ENCODE data around the gene RAB3B.
"Not testable (repeated sequence)": the region's sequence is repeated elsewhere in the genome, so short reads cannot be mapped to it uniquely, and the experiment has no call there.

RAB3B gene, protein sequence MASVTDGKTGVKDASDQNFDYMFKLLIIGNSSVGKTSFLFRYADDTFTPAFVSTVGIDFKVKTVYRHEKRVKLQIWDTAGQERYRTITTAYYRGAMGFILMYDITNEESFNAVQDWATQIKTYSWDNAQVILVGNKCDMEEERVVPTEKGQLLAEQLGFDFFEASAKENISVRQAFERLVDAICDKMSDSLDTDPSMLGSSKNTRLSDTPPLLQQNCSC

DNA sequence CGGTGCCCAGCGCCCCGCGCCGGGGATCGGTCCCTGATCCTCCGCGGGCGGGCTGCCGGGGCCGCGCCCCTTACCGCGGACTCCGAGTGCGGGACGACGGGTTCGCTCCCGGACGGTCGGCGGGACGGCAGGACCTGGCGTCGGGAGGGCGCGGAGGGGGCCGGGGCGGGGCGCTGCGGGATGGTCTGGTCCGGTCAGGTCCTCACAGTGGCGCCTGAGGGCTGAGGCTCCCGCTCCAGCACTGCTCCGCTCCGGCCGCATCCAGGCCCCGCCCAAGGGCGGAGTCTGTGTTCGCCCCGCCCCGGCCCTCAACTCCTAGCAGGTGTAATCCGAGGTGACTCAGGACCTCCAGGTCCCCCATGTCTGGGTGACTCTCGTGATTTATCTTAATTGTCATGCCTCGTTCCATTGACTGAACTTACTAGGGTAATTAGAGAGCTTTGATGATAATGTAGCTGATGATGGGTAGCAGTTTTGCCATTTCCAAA lies at the start of gene RAB3B:
RAB3B (minus strand) TSS at position 223 of the 488 bp plus-strand sequence. CDS start 13,583 bp downstream, outside the sequence.
- H3K9ac ChIP-seq (ENCODE audit: low read length): peak within 1 kb of the TSS; percentile 42

DNA sequence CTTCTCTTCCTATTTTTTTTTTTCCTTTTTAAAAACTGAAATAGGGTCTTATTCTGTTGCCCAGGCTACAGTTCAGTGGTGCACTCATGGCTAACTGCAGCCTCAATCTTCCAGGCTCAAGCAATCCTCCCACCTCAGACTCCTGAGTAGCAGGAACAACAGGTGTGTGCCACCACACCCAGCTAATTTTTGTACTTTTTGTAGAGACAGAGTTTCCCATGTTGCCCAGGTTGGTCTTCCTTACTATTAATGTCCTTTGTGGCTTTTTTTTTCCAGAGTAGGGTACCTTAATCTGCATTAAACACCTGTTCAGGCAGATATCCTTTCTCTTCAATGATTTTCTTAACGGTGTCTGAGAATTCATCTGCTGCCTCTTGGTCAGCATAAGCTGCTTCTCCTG lies 47.4 kb upstream of the RAB3B start:
- H3K27ac ChIP-seq (ENCODE audit: low read length): no peak overlapping the region
- peaks cover 31% of the 10 kb centered on the region for H3K36me3 ChIP-seq (ENCODE audit: control insufficient read depth, low read depth, low read length)
- H3K4me1 ChIP-seq (ENCODE audit: control insufficient read depth, low read depth, low read length): peaks cover 4% of the 10 kb centered on the region
- no peak overlapping the region for H3K9ac ChIP-seq (ENCODE audit: low read length)
- H3K9me3 ChIP-seq (ENCODE audit: control insufficient read depth, low read depth, low read length): no peaks in the 10 kb centered on the region
- no peaks in the 10 kb centered on the region for H3K27me3 ChIP-seq (ENCODE audit: control insufficient read depth, insufficient read depth, low read length)
- H3K4me3 ChIP-seq (ENCODE audit: low read length): no peak overlapping the region

More for the DNA sequence above, at the start of gene RAB3B:
- peak within 1 kb of the TSS; percentile 65 for H3K4me3 ChIP-seq (ENCODE audit: low read length)
- no peak within 1 kb of the TSS for H3K27ac ChIP-seq (ENCODE audit: low read length)
- H3K36me3 ChIP-seq (ENCODE audit: control insufficient read depth, low read depth, low read length): no peaks in the 10 kb centered on the region
- H3K27me3 ChIP-seq (ENCODE audit: control insufficient read depth, insufficient read depth, low read length): peaks cover 10% of the 10 kb centered on the region
- no peaks in the 10 kb centered on the region for H3K9me3 ChIP-seq (ENCODE audit: control insufficient read depth, low read depth, low read length)
- H3K4me1 ChIP-seq (ENCODE audit: control insufficient read depth, low read depth, low read length): peaks cover 13% of the 10 kb centered on the region

DNA sequence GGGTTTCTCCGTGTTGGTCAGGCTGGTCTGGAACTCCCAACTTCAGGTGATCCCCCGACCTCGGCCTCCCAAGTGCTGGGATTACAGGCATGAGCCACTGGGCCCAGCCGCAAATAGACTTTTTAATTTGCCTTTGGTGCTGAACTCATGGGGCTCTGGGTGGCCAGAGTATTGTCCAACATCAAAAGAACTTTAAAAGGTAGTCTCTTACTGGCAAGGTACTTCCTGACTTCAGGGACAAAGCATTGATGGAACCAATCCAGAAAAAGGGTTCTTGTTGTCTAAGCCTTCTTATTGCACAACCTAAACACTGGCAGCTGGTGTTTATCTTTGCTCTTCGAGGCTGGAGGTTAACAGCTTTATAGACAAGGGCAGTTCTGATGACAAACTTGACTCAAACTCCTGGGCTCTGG lies 46.9 kb upstream of the RAB3B start:
- no peak overlapping the region for H3K27ac ChIP-seq (ENCODE audit: low read length)
- H3K9me3 ChIP-seq (ENCODE audit: control insufficient read depth, low read depth, low read length): no peaks in the 10 kb centered on the region
- peaks cover 31% of the 10 kb centered on the region for H3K36me3 ChIP-seq (ENCODE audit: control insufficient read depth, low read depth, low read length)
- peaks cover 6% of the 10 kb centered on the region for H3K4me1 ChIP-seq (ENCODE audit: control insufficient read depth, low read depth, low read length)
- no peaks in the 10 kb centered on the region for H3K27me3 ChIP-seq (ENCODE audit: control insufficient read depth, insufficient read depth, low read length)
- H3K4me3 ChIP-seq (ENCODE audit: low read length): no peak overlapping the region
- no peak overlapping the region for H3K9ac ChIP-seq (ENCODE audit: low read length)

DNA sequence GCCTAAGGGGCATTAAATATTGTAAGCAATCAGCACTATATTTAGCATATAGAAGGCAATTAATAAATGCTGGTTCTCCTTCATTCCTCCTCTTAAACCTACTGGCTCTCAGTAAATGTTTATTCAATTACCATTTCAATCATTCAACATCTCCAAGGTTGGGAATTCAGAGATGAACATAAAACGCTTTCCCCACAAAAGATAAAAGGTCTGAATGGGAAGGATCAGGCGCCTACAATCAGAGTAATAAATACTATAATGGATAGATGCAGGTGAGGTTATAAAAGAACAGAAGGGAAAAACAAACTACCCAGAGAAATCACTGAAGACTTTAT lies 43.5 kb upstream of the RAB3B start:
- peaks cover 9% of the 10 kb centered on the region for H3K36me3 ChIP-seq (ENCODE audit: control insufficient read depth, low read depth, low read length)
- H3K4me3 ChIP-seq (ENCODE audit: low read length): peak overlapping the region; percentile 87
- peak overlapping the region; percentile 15 for H3K27ac ChIP-seq (ENCODE audit: low read length)
- H3K4me1 ChIP-seq (ENCODE audit: control insufficient read depth, low read depth, low read length): peaks cover 11% of the 10 kb centered on the region
- H3K27me3 ChIP-seq (ENCODE audit: control insufficient read depth, insufficient read depth, low read length): no peaks in the 10 kb centered on the region
- H3K9me3 ChIP-seq (ENCODE audit: control insufficient read depth, low read depth, low read length): no peaks in the 10 kb centered on the region
- H3K9ac ChIP-seq (ENCODE audit: low read length): peak overlapping the region; percentile 76

DNA sequence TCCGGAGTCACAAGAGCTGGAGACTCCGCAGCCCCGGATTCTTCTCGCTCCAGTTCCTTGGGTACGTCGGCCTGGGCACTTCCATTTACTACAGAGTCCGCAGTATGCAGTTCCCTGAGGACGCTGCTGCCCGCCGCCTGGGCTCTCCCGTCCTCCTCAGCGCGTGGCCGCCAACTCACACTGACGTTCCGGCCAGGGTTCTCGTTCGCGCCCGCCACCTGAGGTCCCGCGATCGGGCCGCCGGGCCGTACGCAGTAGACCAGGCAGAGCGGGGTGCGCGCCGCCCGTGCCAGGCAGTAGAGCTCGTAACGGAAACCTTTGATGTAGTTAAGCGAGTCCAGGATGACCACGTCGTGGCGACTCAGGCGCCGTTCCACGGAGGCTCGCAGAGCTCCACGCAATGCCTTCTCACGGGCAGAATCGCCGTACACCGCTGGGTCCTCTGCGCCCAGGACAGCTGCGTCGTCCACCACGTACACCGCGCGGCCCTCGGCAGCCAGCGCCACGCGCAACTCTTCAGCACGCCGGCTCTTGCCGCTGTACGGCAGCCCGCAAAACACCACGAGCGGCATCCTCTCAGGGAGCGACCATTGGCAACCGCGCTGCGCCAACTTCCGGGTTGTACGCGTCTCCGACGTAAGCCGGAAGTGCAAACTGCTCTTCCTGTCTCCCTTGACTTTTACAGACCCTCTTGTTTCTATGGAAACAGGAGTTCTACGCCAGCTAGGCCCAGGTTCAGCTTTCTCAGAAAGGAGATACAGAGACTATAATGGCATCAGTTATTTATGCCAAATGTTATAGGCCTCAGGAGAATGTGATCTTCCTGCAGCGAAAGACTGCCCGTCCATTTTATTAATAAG lies 42.9 kb upstream of the RAB3B start, which contains the start of gene KTI12:
KTI12 (minus strand) TSS at position 621 of the 860 bp plus-strand sequence; CDS start at position 572, 49 bp downstream.
- Histone ChIP-seq H3K4me3 (ENCODE audit: low read length) (peak within 1 kb of the TSS; percentile 87), H3K4me1 (ENCODE audit: control insufficient read depth, low read depth, low read length) (peaks cover 11% of the 10 kb centered on the region), H3K9ac (ENCODE audit: low read length) (peak within 1 kb of the TSS; percentile 76), H3K36me3 (ENCODE audit: control insufficient read depth, low read depth, low read length) (peaks cover 3% of the 10 kb centered on the region), H3K27me3 (ENCODE audit: control insufficient read depth, insufficient read depth, low read length) (no peaks in the 10 kb centered on the region), H3K9me3 (ENCODE audit: control insufficient read depth, low read depth, low read length) (no peaks in the 10 kb centered on the region), H3K27ac (ENCODE audit: low read length) (peak within 1 kb of the TSS; percentile 15)

DNA sequence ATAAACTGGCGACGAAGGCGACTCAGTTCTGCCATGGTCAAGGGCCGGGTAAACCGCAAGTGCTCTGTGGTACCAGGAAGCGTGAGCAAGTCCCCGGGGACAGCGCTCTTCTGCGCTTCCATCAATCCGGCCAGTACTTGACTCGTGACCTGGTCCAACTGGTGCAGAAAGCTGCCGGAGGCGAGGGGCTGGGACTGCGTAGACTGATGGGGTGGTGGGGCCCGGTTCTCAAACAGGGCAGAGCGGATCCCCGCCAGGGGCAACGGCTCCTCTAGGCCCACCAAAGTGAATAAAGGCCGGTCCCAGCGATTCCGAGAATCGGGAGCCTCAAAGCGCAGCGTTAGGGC lies 42.3 kb upstream of the RAB3B start:
- Histone ChIP-seq H3K4me3 (ENCODE audit: low read length) (peak overlapping the region; percentile 87), H3K4me1 (ENCODE audit: control insufficient read depth, low read depth, low read length) (peaks cover 11% of the 10 kb centered on the region), H3K27ac (ENCODE audit: low read length) (no peak overlapping the region), H3K9me3 (ENCODE audit: control insufficient read depth, low read depth, low read length) (no peaks in the 10 kb centered on the region), H3K36me3 (ENCODE audit: control insufficient read depth, low read depth, low read length) (peaks cover 7% of the 10 kb centered on the region), H3K9ac (ENCODE audit: low read length) (peak overlapping the region; percentile 76), H3K27me3 (ENCODE audit: control insufficient read depth, insufficient read depth, low read length) (no peaks in the 10 kb centered on the region)

DNA sequence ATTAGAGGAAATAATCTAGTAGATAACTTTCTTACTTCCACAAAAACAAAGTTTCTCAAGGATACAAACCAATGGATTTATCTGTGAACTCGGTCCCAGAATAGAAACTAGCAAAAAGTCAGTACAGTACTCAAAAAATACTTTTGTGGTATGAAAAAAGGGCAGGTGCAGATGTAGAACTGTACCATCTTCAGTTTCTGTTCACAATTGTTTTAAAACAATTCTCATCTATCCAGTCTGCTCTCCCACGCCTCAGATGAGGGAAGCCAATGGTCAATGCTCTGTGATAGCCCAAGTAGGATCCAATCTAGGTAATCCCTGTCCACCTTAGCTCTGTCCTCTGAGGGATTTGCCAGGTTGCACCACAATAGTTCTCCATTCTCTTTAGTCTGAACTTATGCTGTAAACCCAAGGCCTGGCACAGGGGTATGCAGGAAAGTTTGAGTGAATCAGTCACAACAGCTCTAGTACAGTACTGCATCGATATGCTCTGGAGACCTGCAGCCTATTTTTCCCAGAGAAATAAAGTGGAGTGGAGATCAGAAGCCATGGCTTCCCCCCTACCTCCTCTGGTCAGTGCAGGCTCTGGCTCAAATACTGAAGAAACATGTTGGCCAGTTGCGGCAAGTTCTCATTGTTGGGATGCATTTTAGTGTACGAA lies 41.8 kb upstream of the RAB3B start:
- peaks cover 11% of the 10 kb centered on the region for H3K4me1 ChIP-seq (ENCODE audit: control insufficient read depth, low read depth, low read length)
- H3K9me3 ChIP-seq (ENCODE audit: control insufficient read depth, low read depth, low read length): no peaks in the 10 kb centered on the region
- peak overlapping the region; percentile 76 for H3K9ac ChIP-seq (ENCODE audit: low read length)
- peak overlapping the region; percentile 87 for H3K4me3 ChIP-seq (ENCODE audit: low read length)
- no peak overlapping the region for H3K27ac ChIP-seq (ENCODE audit: low read length)
- peaks cover 5% of the 10 kb centered on the region for H3K36me3 ChIP-seq (ENCODE audit: control insufficient read depth, low read depth, low read length)
- no peaks in the 10 kb centered on the region for H3K27me3 ChIP-seq (ENCODE audit: control insufficient read depth, insufficient read depth, low read length)

DNA sequence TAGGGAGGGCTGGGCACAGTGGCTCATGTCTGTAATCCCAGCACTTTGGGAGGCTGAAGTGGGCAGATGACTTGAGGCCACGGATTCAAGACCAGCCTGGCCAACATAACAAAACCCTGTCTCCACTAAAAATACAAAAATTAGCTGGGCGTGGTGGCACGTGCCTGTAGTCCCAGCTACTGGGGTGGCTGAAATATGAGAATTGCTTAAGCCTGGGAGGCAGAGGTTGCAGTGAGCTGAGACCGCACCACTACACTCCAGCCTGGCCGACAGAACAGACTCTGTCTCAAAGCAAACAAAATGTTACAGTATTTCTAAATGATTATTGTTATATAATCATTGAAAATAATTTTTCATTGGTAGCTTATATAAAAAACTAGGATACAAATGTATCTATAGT lies 38.3 kb upstream of the RAB3B start:
- not testable (repeated sequence) for H3K4me3 ChIP-seq (ENCODE audit: low read length); H3K9me3 ChIP-seq (ENCODE audit: control insufficient read depth, low read depth, low read length); H3K27ac ChIP-seq (ENCODE audit: low read length); H3K27me3 ChIP-seq (ENCODE audit: control insufficient read depth, insufficient read depth, low read length); H3K4me1 ChIP-seq (ENCODE audit: control insufficient read depth, low read depth, low read length); H3K9ac ChIP-seq (ENCODE audit: low read length)
- H3K36me3 ChIP-seq (ENCODE audit: control insufficient read depth, low read depth, low read length): peaks cover 17% of the 10 kb centered on the region

DNA sequence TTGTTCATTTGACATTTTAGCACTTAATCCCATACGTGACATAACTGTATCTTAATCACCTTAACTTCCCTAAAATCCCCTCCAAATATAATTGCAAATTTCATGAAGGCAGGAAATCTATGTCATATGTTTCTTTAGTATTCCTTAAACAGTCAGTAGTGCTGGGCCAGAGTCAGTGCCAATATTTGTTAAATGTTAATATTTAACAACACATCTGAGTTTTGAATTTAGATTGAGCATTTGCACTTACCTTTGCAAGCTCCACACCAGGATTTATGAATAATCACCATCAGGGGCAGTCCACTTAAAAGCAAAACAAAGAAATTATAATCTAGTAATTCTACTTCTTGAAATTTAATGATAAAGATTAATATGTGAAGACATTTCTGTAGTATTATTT lies 37.8 kb upstream of the RAB3B start:
- H3K4me1 ChIP-seq (ENCODE audit: control insufficient read depth, low read depth, low read length): peaks cover 7% of the 10 kb centered on the region
- no peak overlapping the region for H3K27ac ChIP-seq (ENCODE audit: low read length)
- peaks cover 22% of the 10 kb centered on the region for H3K36me3 ChIP-seq (ENCODE audit: control insufficient read depth, low read depth, low read length)
- H3K9ac ChIP-seq (ENCODE audit: low read length): no peak overlapping the region
- H3K9me3 ChIP-seq (ENCODE audit: control insufficient read depth, low read depth, low read length): no peaks in the 10 kb centered on the region
- H3K27me3 ChIP-seq (ENCODE audit: control insufficient read depth, insufficient read depth, low read length): no peaks in the 10 kb centered on the region
- H3K4me3 ChIP-seq (ENCODE audit: low read length): no peak overlapping the region

DNA sequence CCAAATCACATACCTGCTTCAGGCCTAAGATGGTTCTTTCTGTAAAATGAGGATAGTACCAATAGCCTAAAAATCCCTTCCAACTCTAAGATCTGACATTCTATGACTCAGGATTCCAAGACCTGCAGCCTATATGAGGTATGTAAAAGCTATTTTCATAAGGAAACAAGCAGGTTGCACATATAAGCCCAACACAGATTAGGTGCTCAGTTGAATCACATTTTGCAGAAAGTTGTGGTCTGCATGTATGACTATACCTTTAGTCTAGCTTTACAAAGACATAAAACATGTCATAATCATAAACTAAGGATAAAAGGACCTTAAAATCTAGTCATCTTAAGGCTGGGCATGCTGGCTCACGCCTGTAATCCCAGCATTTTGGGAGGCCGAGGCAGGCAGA lies 35.8 kb upstream of the RAB3B start:
- Histone ChIP-seq H3K4me1 (ENCODE audit: control insufficient read depth, low read depth, low read length) (no peaks in the 10 kb centered on the region), H3K36me3 (ENCODE audit: control insufficient read depth, low read depth, low read length) (peaks cover 36% of the 10 kb centered on the region), H3K4me3 (ENCODE audit: low read length) (no peak overlapping the region), H3K9ac (ENCODE audit: low read length) (no peak overlapping the region), H3K27ac (ENCODE audit: low read length) (no peak overlapping the region), H3K27me3 (ENCODE audit: control insufficient read depth, insufficient read depth, low read length) (no peaks in the 10 kb centered on the region), H3K9me3 (ENCODE audit: control insufficient read depth, low read depth, low read length) (no peaks in the 10 kb centered on the region)

DNA sequence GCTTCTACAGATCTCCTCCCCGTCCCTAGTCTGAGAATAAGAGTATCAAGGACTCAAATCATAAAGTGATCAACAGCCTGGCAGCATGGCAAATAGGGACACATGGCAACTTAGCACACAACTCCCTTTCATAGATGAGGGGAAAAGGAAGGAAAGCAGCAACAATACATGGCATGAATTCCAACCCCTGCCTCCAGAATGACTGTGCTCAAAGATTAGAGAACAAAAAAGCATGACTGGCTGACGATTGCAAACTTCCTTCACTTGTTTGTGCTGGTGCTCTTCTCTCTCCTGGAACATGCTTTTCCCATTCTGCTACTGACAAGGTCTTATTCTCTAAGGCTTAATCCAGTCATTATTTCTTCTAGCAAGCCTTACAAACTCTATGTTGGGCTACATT lies 31.6 kb upstream of the RAB3B start:
- Histone ChIP-seq H3K9me3 (ENCODE audit: control insufficient read depth, low read depth, low read length) (no peaks in the 10 kb centered on the region), H3K4me3 (ENCODE audit: low read length) (no peak overlapping the region), H3K9ac (ENCODE audit: low read length) (no peak overlapping the region), H3K27ac (ENCODE audit: low read length) (no peak overlapping the region), H3K36me3 (ENCODE audit: control insufficient read depth, low read depth, low read length) (peaks cover 45% of the 10 kb centered on the region), H3K4me1 (ENCODE audit: control insufficient read depth, low read depth, low read length) (no peaks in the 10 kb centered on the region), H3K27me3 (ENCODE audit: control insufficient read depth, insufficient read depth, low read length) (no peaks in the 10 kb centered on the region)
